Activated CD8-positive, alpha-beta T cell treated with anti-CD3 and anti-CD28 coated beads, Interleukin-2, amount 10 ng/mL, durations not matched to agents 7 days and 5 days (primary cell): ENCODE measurements around the gene SBF2. TPM values are rescaled to one million over a fixed set of nuclear protein-coding genes. Genes with fewer than 3 reads are reported as not detected.

Experiments
- ATAC-seq: fragments of 150-1000 bp; cut with Tn5 transposase; one replicate; pipeline ENCODE4 v1.10.0; 2021; ENCODE audit warnings: moderate library complexity
- CTCF ChIA-PET: fragments of 350-600 bp; sonication (Branson Sonifier 250); formaldehyde crosslinking; loops from one replicate; lab custom pipeline; 2021; ENCODE audit warnings: antibody characterized with exemption; lab: Charles Lee
- POLR2A ChIA-PET: fragments of 350-600 bp; sonication (Branson Sonifier 250); formaldehyde crosslinking; loops from one replicate; lab custom pipeline; 2021; ENCODE audit warnings: antibody characterized with exemption; lab: Charles Lee
- DNase-seq: peaks from one replicate; pipeline ENCODE4 v3.0.0-alpha.2; 2020
- H3K27ac Mint-ChIP-seq: one replicate; pipeline ENCODE4 v1.8.0; 2021; ENCODE audit warnings: mild to moderate bottlenecking, mixed read lengths
- H3K27me3 Mint-ChIP-seq: one replicate; pipeline ENCODE4 v1.8.0; 2021; ENCODE audit warnings: low read depth, mixed read lengths
- H3K36me3 Mint-ChIP-seq: one replicate; pipeline ENCODE4 v1.8.0; 2021; ENCODE audit warnings: low read depth, mixed read lengths
- H3K4me1 Mint-ChIP-seq: one replicate; pipeline ENCODE4 v1.8.0; 2021; ENCODE audit warnings: low read depth, mixed read lengths
- H3K4me3 Mint-ChIP-seq: one replicate; pipeline ENCODE4 v1.8.0; 2021; ENCODE audit warnings: mild to moderate bottlenecking, mixed read lengths
- H3K9me3 Mint-ChIP-seq: one replicate; pipeline ENCODE4 v1.8.0; 2022; ENCODE audit warnings: mixed read lengths; ENCODE audit not compliant: insufficient read depth
- total RNA-seq, 2 experiments: library from RNA; stranded (reverse); gene quantifications; one replicate each; pipeline ENCODE4 v1.2.3, GENCODE V29; 2021

SBF2 gene
- total RNA-seq, 2 experiments from 2014 or later = 5.1 to 5.9 TPM

DNA sequence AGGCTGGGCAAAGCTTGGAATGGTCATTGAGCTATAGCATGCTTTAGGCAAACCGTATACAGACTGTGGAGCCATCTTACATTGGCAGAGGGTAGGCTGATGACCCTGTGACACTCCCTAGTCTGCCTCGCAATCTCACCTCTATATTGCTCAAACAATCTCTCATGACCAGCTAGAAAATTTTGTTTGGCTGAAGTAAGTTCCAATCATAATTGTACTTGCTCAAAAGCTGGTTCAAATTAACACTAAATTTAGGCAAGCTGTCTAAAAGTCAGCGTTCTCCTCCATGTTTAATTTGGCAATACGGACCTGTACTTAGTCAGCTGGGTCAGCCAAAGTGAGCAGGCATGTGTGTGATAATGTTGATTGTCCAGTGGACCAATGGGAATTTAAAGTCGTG is 497.2 kb downstream of the SBF2 start:
- Mint-ChIP-seq H3K27ac (no peak overlapping the region), H3K4me3 (no peak overlapping the region), H3K36me3 (no peaks in the 10 kb centered on the region), H3K27me3 (no peaks in the 10 kb centered on the region), H3K9me3 (no peaks in the 10 kb centered on the region), H3K4me1 (no peaks in the 10 kb centered on the region)
- ChIA-PET POLR2A (interaction anchor here (1.3 kb wide), 1 partner anchor 39 kb away, joined by 3 read pairs; no protein-coding TSS in a partner anchor), CTCF (interaction anchor here (0.7 to 1.7 kb wide), 2 partner anchors 38 to 280 kb away, joined by 3 read pairs; no protein-coding TSS in a partner anchor)
- no peak for DNase-seq
- no peak for ATAC-seq

- no peak for ATAC-seq
- H3K27me3 Mint-ChIP-seq = no peaks in the 10 kb centered on the region
- no peaks in the 10 kb centered on the region for H3K9me3 Mint-ChIP-seq
- no peaks in the 10 kb centered on the region for H3K4me1 Mint-ChIP-seq
- ChIA-PET CTCF (interaction anchor here (0.7 to 1.7 kb wide), 2 partner anchors 37 to 281 kb away, joined by 3 read pairs; no protein-coding TSS in a partner anchor), POLR2A (interaction anchor here (1.3 kb wide), 1 partner anchor 38 kb away, joined by 3 read pairs; no protein-coding TSS in a partner anchor)
- H3K36me3 Mint-ChIP-seq = no peaks in the 10 kb centered on the region
- H3K27ac Mint-ChIP-seq = no peak overlapping the region
- no peak overlapping the region for H3K4me3 Mint-ChIP-seq
- DNase-seq = no peak
Measured at GRCh38 chr11:9796266-9796665, 497.8 kb downstream of the SBF2 start.

- peaks cover 8% of the 10 kb centered on the region for H3K4me1 Mint-ChIP-seq
- DNase-seq = no peak
- no peak overlapping the region for H3K4me3 Mint-ChIP-seq
- POLR2A ChIA-PET = no interaction called here
- no peaks in the 10 kb centered on the region for H3K27me3 Mint-ChIP-seq
- CTCF ChIA-PET = interaction anchor here (1.0 kb wide), 2 partner anchors 10 kb away, joined by 3 to 4 read pairs; no protein-coding TSS in a partner anchor
- no peak overlapping the region for H3K27ac Mint-ChIP-seq
- no peaks in the 10 kb centered on the region for H3K36me3 Mint-ChIP-seq
- H3K9me3 Mint-ChIP-seq = no peaks in the 10 kb centered on the region
- no peak for ATAC-seq
Measured at GRCh38 chr11:9790703-9791102, 503.3 kb downstream of the SBF2 start.

- H3K27ac Mint-ChIP-seq = no peak overlapping the region
- CTCF ChIA-PET = interaction anchor here (1.0 kb wide), 2 partner anchors 9 to 11 kb away, joined by 3 to 4 read pairs; no protein-coding TSS in a partner anchor
Measured at GRCh38 chr11:9789910-9790309, 504.1 kb downstream of the SBF2 start.

DNA sequence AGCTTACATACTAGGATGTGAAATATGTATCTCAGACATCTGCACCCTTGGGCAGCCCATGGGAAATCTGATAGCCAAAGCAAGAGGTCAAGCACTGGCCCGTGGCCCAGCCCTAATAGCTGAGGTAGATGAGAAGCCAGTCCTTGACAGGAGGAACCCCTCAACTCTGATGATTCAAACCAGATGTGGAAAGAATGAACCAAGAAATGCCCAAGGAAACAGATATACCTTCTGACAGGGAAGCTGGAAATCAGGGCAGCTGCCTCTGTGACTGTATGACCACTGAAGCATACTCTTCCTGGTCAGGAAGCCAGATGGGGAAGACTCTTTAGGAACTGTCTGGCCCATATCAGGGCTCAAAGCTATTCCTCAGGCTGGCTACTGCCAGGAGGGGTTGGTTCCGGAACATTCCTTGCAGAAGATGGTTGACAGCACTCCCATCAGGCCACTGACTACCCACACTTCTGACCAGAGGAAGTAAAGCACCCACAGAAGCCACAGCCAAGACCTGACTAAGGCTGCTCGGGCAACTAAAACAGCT is 506.0 kb downstream of the SBF2 start:
- DNase-seq (no peak), ATAC-seq (no peak)
- H3K36me3 Mint-ChIP-seq = no peaks in the 10 kb centered on the region
- no peak overlapping the region for H3K27ac Mint-ChIP-seq
- CTCF ChIA-PET = interaction anchor here (0.9 to 1.2 kb wide), 2 partner anchors 11 to 185 kb away, joined by 3 read pairs; no protein-coding TSS in a partner anchor
- H3K4me1 Mint-ChIP-seq = peaks cover 8% of the 10 kb centered on the region
- no peaks in the 10 kb centered on the region for H3K9me3 Mint-ChIP-seq
- no peaks in the 10 kb centered on the region for H3K27me3 Mint-ChIP-seq
- POLR2A ChIA-PET = interaction anchor here (0.7 kb wide), 1 partner anchor 29 kb away, joined by 3 read pairs; no protein-coding TSS in a partner anchor
- H3K4me3 Mint-ChIP-seq = no peak overlapping the region

More at GRCh38 chr11:9789910-9790309, 504.1 kb downstream of the SBF2 start:
- Mint-ChIP-seq H3K4me1 (peaks cover 8% of the 10 kb centered on the region), H3K4me3 (no peak overlapping the region), H3K36me3 (no peaks in the 10 kb centered on the region), H3K9me3 (no peaks in the 10 kb centered on the region), H3K27me3 (no peaks in the 10 kb centered on the region)
- POLR2A ChIA-PET = no interaction called here
- no peak for DNase-seq
- ATAC-seq = no peak

- no peaks in the 10 kb centered on the region for H3K9me3 Mint-ChIP-seq
- POLR2A ChIA-PET = no interaction called here
- no peaks in the 10 kb centered on the region for H3K36me3 Mint-ChIP-seq
Measured at GRCh38 chr11:9787260-9787659, 506.8 kb downstream of the SBF2 start.

GRCh38 chr11:9784602-9785315 is 509.3 kb downstream of the SBF2 start:
- ATAC-seq = no peak
- CTCF ChIA-PET = interaction anchor here (2.2 kb wide), 1 partner anchor 27 kb away, joined by 6 read pairs; no protein-coding TSS in a partner anchor
- Mint-ChIP-seq H3K36me3 (no peaks in the 10 kb centered on the region), H3K4me1 (peaks cover 8% of the 10 kb centered on the region), H3K27ac (no peak overlapping the region), H3K9me3 (no peaks in the 10 kb centered on the region), H3K27me3 (no peaks in the 10 kb centered on the region), H3K4me3 (no peak overlapping the region)
- POLR2A ChIA-PET = interaction anchor here (0.7 kb wide), 1 partner anchor 112 kb away, joined by 3 read pairs; no protein-coding TSS in a partner anchor
- DNase-seq = no peak

More at GRCh38 chr11:9787260-9787659, 506.8 kb downstream of the SBF2 start:
- Mint-ChIP-seq H3K27ac (no peak overlapping the region), H3K27me3 (no peaks in the 10 kb centered on the region), H3K4me1 (peaks cover 8% of the 10 kb centered on the region), H3K4me3 (no peak overlapping the region)
- CTCF ChIA-PET = no interaction called here
- ATAC-seq = no peak
- DNase-seq = no peak

DNA sequence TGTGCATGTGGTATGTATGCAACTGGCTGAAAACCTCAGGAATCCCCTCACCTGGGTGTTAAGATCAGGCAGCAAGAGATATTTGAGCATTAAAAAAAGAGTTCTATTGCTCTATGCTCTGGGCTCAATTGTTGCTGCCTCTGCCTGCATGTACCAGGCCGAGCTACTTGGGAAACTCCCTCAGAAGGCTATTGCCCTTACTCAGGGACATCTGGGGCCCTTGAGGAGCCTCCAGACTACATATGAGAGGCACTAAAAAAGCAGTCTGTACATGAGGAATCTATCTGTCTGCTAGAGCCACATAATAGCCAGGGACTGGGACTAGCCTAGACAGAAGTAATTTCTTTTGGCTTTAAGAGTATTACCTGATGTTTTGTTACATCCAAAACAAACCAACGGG is 510.0 kb downstream of the SBF2 start:
- H3K27ac Mint-ChIP-seq = no peak overlapping the region
- no peaks in the 10 kb centered on the region for H3K36me3 Mint-ChIP-seq
- no peaks in the 10 kb centered on the region for H3K9me3 Mint-ChIP-seq
- CTCF ChIA-PET = interaction anchor here (2.2 kb wide), 1 partner anchor 26 kb away, joined by 6 read pairs; no protein-coding TSS in a partner anchor
- DNase-seq (no peak), ATAC-seq (no peak)
- no peaks in the 10 kb centered on the region for H3K27me3 Mint-ChIP-seq
- no peak overlapping the region for H3K4me3 Mint-ChIP-seq
- POLR2A ChIA-PET = no interaction called here
- peaks cover 8% of the 10 kb centered on the region for H3K4me1 Mint-ChIP-seq

- ATAC-seq = no peak
- no peaks in the 10 kb centered on the region for H3K4me1 Mint-ChIP-seq
- H3K27ac Mint-ChIP-seq = no peak overlapping the region
- ChIA-PET CTCF (interaction anchor here (1.4 kb wide), 2 partner anchors 9 to 192 kb away, joined by 3 read pairs; no protein-coding TSS in a partner anchor), POLR2A (no interaction called here)
- no peak for DNase-seq
- no peaks in the 10 kb centered on the region for H3K36me3 Mint-ChIP-seq
- H3K9me3 Mint-ChIP-seq = no peaks in the 10 kb centered on the region
- no peaks in the 10 kb centered on the region for H3K27me3 Mint-ChIP-seq
- no peak overlapping the region for H3K4me3 Mint-ChIP-seq
Measured at GRCh38 chr11:9780929-9781328, 513.1 kb downstream of the SBF2 start.

DNA sequence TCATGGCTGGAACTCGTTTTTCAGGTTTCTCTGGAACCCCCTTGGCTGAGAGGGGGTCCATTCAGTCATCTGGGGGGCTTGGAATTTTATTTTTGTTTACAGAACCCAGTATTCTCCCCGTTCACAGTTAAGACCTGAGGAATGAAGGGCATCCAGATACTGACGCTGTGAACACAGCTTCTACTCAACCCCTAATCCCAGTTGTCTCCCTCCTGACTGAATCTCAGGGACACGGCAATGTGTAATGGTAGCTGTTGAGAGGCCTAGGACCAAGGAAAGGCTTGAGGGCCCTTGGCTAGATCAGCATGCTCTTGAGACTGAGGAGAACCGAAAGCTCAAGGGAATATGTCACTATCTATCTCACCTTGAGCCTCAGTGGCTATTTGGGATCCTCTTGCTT is 516.5 kb downstream of the SBF2 start:
- POLR2A ChIA-PET = interaction anchor here (1.4 kb wide), 1 partner anchor 19 kb away, joined by 6 read pairs; no protein-coding TSS in a partner anchor
- no peaks in the 10 kb centered on the region for H3K27me3 Mint-ChIP-seq
- H3K4me3 Mint-ChIP-seq = no peak overlapping the region
- H3K27ac Mint-ChIP-seq = no peak overlapping the region
- ATAC-seq (no peak), DNase-seq (no peak)
- no peaks in the 10 kb centered on the region for H3K36me3 Mint-ChIP-seq
- H3K4me1 Mint-ChIP-seq = no peaks in the 10 kb centered on the region
- no peaks in the 10 kb centered on the region for H3K9me3 Mint-ChIP-seq
- CTCF ChIA-PET = no interaction called here

- POLR2A ChIA-PET = interaction anchor here (1.4 kb wide), 1 partner anchor 19 kb away, joined by 6 read pairs; no protein-coding TSS in a partner anchor
- Mint-ChIP-seq H3K9me3 (no peaks in the 10 kb centered on the region), H3K27me3 (no peaks in the 10 kb centered on the region)
Measured at GRCh38 chr11:9777066-9777465, 517.0 kb downstream of the SBF2 start.

More at GRCh38 chr11:9777066-9777465, 517.0 kb downstream of the SBF2 start:
- ATAC-seq (no peak), DNase-seq (no peak)
- Mint-ChIP-seq H3K36me3 (no peaks in the 10 kb centered on the region), H3K4me3 (no peak overlapping the region), H3K4me1 (no peaks in the 10 kb centered on the region), H3K27ac (no peak overlapping the region)
- CTCF ChIA-PET = interaction anchor here (1.3 kb wide), 1 partner anchor 11 kb away, joined by 3 read pairs; no protein-coding TSS in a partner anchor
